Measurements from ENCODE around the gene TNFAIP2. TPM values are rescaled to one million over a fixed set of nuclear protein-coding genes. Genes with fewer than 3 reads are reported as not detected.

The TNFAIP2 gene
- total and polyA plus RNA-seq, 2 experiments from 2014 or later = 9.9 to 14.1 TPM

DNA sequence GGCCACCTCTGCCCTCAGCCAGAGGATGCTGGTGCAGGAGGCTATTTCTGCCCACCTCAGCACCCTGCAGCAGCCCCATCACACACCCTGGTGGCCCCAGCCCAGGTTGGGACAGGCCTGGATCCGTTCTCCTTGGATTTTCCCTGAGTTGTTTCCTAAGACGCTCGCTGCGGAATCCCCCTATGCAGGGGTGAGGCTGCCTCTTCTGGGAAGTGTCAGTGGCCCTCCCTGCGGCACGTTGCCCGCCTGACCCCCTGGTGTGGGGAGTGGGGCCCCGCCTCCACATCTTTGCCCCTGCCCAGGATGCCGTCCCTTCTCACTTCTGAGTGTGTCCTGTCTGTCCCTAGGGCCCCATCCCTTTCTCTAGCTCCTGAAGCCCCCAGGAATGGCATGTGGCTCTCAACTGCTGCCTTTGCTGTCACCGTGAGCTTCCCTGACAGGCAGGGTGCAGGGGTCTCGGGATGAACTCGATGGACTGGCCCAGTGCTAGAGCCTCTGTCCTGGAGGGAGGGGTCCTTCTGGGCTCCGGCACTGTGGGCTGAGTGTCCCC, 29.3 kb upstream of the TNFAIP2 start:
- H3K4me3 ChIP-seq = no peak overlapping the region
- no peaks in the 10 kb centered on the region for H4K20me1 ChIP-seq (replicated peaks; ENCODE audit: insufficient read depth)
- 0 out of 2 replicates have a peak, but pooled peaks cover 4% of the 10 kb centered on the region for H3F3A ChIP-seq (replicated peaks; ENCODE audit: low read depth)
- H2AFZ ChIP-seq = no peak overlapping the region
- Mint-ChIP-seq H3K9me3 (no peaks in the 10 kb centered on the region), H3K27me3 (ENCODE audit: insufficient read depth, low read depth, poor library complexity) (peaks cover 21% of the 10 kb centered on the region), H3K27ac (no peak overlapping the region), H3K36me3 (ENCODE audit: low read depth) (no peaks in the 10 kb centered on the region), H3K4me3 (no peak overlapping the region), H3K4me1 (peaks cover 16% of the 10 kb centered on the region)
- H3K36me3 ChIP-seq (ENCODE audit: insufficient read depth) = no peaks in the 10 kb centered on the region
- H3K9me2 ChIP-seq (ENCODE audit: insufficient read depth) = no peaks in the 10 kb centered on the region
- H3K4me2 ChIP-seq = no peak overlapping the region
- DNase-seq (ENCODE audit: low spot score) = no peak
- peaks cover 12% of the 10 kb centered on the region; the same call in 1 of the 2 replicates for H3K27me3 ChIP-seq (ENCODE audit: insufficient read depth)
- H3K27ac ChIP-seq (ENCODE audit: low read depth) = no peak overlapping the region
- no peak for TF ChIP-seq POLR2AphosphoS5 (IDR thresholded peaks at IDR 0.05; ENCODE audit: low read depth)
- TF ChIP-seq ZNF462 (CRISPR knock-in tag; IDR thresholded peaks at IDR 0.05) = no peak
- TF ChIP-seq CTCF (conservative IDR thresholded peaks at IDR 0.05; ENCODE audit: low read depth in 2 of 2) = no peak
- TF ChIP-seq STAT1 (IDR thresholded peaks at IDR 0.05; ENCODE audit: unreplicated experiment) = no peak
- ATAC-seq = no peak
- no peaks in the 10 kb centered on the region for H3K79me2 ChIP-seq (replicated peaks; ENCODE audit: insufficient read depth)
- H3K4me1 ChIP-seq (ENCODE audit: insufficient read depth) = peaks cover 6% of the 10 kb centered on the region

All from GM23338 (cell line).